H1 (cell line): ENCODE measurements around the gene FMO5. TPM values are rescaled to one million over a fixed set of nuclear protein-coding genes. Genes with fewer than 3 reads are reported as not detected.

Experiments
- CTCF ChIA-PET: fragments of 300-600 bp; sonication (Branson Sonifier 250); formaldehyde crosslinking; loops from one replicate; lab custom pipeline; 2021; ENCODE audit not compliant: partially characterized antibody; lab: Charles Lee
- POLR2A ChIA-PET: fragments of 300-600 bp; sonication (Branson Sonifier 250); formaldehyde crosslinking; loops from one replicate; lab custom pipeline; 2021; ENCODE audit warnings: inconsistent platforms; ENCODE audit not compliant: partially characterized antibody; lab: Charles Lee
- DNase-seq, 2 experiments: peaks; one replicate each; pipeline versions ENCODE4 v3.0.0 to v3.0.0-alpha.2; 2010 to 2022; ENCODE audit warnings: low spot score in 2 of 2, low read depth in 1 of 2, mixed read lengths in 1 of 2
- FAIRE-seq: peaks from 2 replicates; lab custom pipeline; 2011; peaks lifted over from hg19 to GRCh38; lab: Jason Lieb, UNC
- H2AFZ ChIP-seq: 2 replicates; pipeline ENCODE4 v1.8.1; 2012; ENCODE audit warnings: low read length, inconsistent platforms
- H2AK5ac ChIP-seq: 2 replicates; pipeline ENCODE4 v1.6.1; 2013; ENCODE audit warnings: low read depth, low read length
- H2BK120ac ChIP-seq: replicated peaks from 2 replicates; pipeline ENCODE3; 2013; ENCODE audit warnings: low read depth, low read length, inconsistent platforms
- H2BK12ac ChIP-seq: 2 replicates; pipeline ENCODE4 v1.6.1; 2013; ENCODE audit warnings: low read depth, low read length
- H2BK15ac ChIP-seq: 2 replicates; pipeline ENCODE4 v1.6.1; 2013; ENCODE audit warnings: low read length
- H2BK20ac ChIP-seq: 2 replicates; pipeline ENCODE4 v1.6.1; 2013; ENCODE audit warnings: low read length
- H2BK5ac ChIP-seq: 2 replicates; pipeline ENCODE4 v1.6.1; 2013; ENCODE audit warnings: low read depth, low read length
- H3K14ac ChIP-seq: 2 replicates; pipeline ENCODE4 v1.6.1; 2013; ENCODE audit warnings: inconsistent platforms; ENCODE audit not compliant: insufficient read length
- H3K18ac ChIP-seq: 2 replicates; pipeline ENCODE4 v1.6.1; 2013; ENCODE audit warnings: low read length; ENCODE audit errors: extremely low read depth
- H3K23ac ChIP-seq: 2 replicates; pipeline ENCODE4 v1.6.1; 2013; ENCODE audit warnings: inconsistent platforms; ENCODE audit not compliant: insufficient read length
- H3K23me2 ChIP-seq: 2 replicates; pipeline ENCODE4 v1.6.1; 2013; ENCODE audit warnings: low read depth, low read length
- H3K27ac ChIP-seq: 2 replicates; pipeline ENCODE4 v1.6.1; 2011; ENCODE audit warnings: low read depth, low read length, inconsistent platforms
- H3K27me3 ChIP-seq, 4 experiments: replicated peaks in 1 of 4; 1 replicate in 1 of 4; 2 replicates in 3 of 4; pipeline versions ENCODE4 v1.6.1 to v1.8.1; 2011 to 2013; ENCODE audit warnings: low read length in 3 of 4, mild to moderate bottlenecking in 3 of 4, inconsistent platforms in 2 of 4, mixed read lengths in 2 of 4, moderate library complexity in 1 of 4; ENCODE audit not compliant: control insufficient read depth in 3 of 4, insufficient read depth in 3 of 4; ENCODE audit errors: extremely low read depth in 1 of 4
- H3K36me3 ChIP-seq, 4 experiments: 2 replicates each; pipeline versions ENCODE4 v1.6.1 to v1.8.1; 2011 to 2013; ENCODE audit warnings: mild to moderate bottlenecking in 4 of 4, low read length in 3 of 4, moderate library complexity in 2 of 4, control low read depth in 1 of 4, inconsistent platforms in 1 of 4; ENCODE audit not compliant: insufficient read depth in 4 of 4, control insufficient read depth in 2 of 4
- H3K4ac ChIP-seq: replicated peaks from 2 replicates; pipeline ENCODE3; 2013; ENCODE audit warnings: low read length, low read depth, mixed read lengths, inconsistent platforms; ENCODE audit not compliant: insufficient read length
- H3K4me1 ChIP-seq, 4 experiments: replicated peaks in 1 of 4; 1 replicate in 1 of 4; 2 replicates in 3 of 4; pipeline versions ENCODE4 v1.6.1 to v1.8.1; 2011 to 2013; ENCODE audit warnings: low read length in 3 of 4, inconsistent platforms in 2 of 4, mixed read lengths in 1 of 4; ENCODE audit not compliant: insufficient read depth in 4 of 4, control insufficient read depth in 3 of 4
- H3K4me2 ChIP-seq, 2 experiments: 2 replicates each; pipeline versions ENCODE4 v1.6.1 to v1.8.1; 2011 to 2013; ENCODE audit warnings: low read depth in 2 of 2, low read length in 2 of 2, control low read depth in 1 of 2, inconsistent platforms in 1 of 2, mild to moderate bottlenecking in 1 of 2; ENCODE audit not compliant: insufficient read depth in 1 of 2
- H3K4me3 ChIP-seq, 4 experiments: fragments of 200-600, 300-600 bp in 1 of 4; sonication (generic), shearing (Covaris generic), sonication (Bioruptor Twin) in 1 of 4; 2 replicates each; pipeline versions ENCODE4 v1.5.1 to v1.8.1; 2011 to 2016; ENCODE audit warnings: low read length in 4 of 4, low read depth in 3 of 4, control low read depth in 2 of 4, inconsistent platforms in 2 of 4, mild to moderate bottlenecking in 2 of 4, mixed read lengths in 1 of 4, moderate library complexity in 1 of 4; ENCODE audit not compliant: insufficient read depth in 2 of 4; ENCODE audit errors: extremely low read depth in 1 of 4
- H3K56ac ChIP-seq: replicated peaks from 2 replicates; pipeline ENCODE3; 2013; ENCODE audit warnings: low read depth, mild to moderate bottlenecking, mixed read lengths, low read length, inconsistent platforms; ENCODE audit not compliant: insufficient read length
- H3K79me1 ChIP-seq: 2 replicates; pipeline ENCODE4 v1.6.1; 2013; ENCODE audit warnings: low read depth, low read length, control low read depth
- H3K79me2 ChIP-seq, 2 experiments: 2 replicates each; pipeline versions ENCODE4 v1.6.1 to v1.8.1; 2012 to 2013; ENCODE audit warnings: low read length in 2 of 2, mild to moderate bottlenecking in 2 of 2, inconsistent platforms in 1 of 2; ENCODE audit not compliant: insufficient read depth in 2 of 2, control insufficient read depth in 1 of 2
- H3K9ac ChIP-seq, 4 experiments: replicated peaks in 1 of 4; 1 replicate in 1 of 4; 2 replicates in 3 of 4; pipeline versions ENCODE4 v1.6.1 to v1.8.1; 2011 to 2013; ENCODE audit warnings: low read depth in 3 of 4, low read length in 3 of 4, control low read depth in 2 of 4, mild to moderate bottlenecking in 2 of 4, moderate library complexity in 2 of 4, inconsistent platforms in 1 of 4; ENCODE audit errors: extremely low read depth in 1 of 4
- H3K9me3 ChIP-seq, 2 experiments: 2 replicates each; pipeline versions ENCODE4 v1.6.1 to v1.8.1; 2012 to 2013; ENCODE audit warnings: mild to moderate bottlenecking in 2 of 2, moderate library complexity in 2 of 2, control low read depth in 1 of 2, inconsistent platforms in 1 of 2, low read depth in 1 of 2, low read length in 1 of 2, mixed read lengths in 1 of 2; ENCODE audit not compliant: insufficient read depth in 2 of 2
- H4K20me1 ChIP-seq, 2 experiments: replicated peaks in 1 of 2; 2 replicates each; pipeline versions ENCODE3 to v1.8.1; 2011 to 2013; ENCODE audit warnings: inconsistent platforms in 2 of 2, low read length in 2 of 2, mild to moderate bottlenecking in 1 of 2; ENCODE audit not compliant: insufficient read depth in 2 of 2, control insufficient read depth in 1 of 2
- H4K5ac ChIP-seq: 2 replicates; pipeline ENCODE4 v1.6.1; 2013; ENCODE audit warnings: low read length, low read depth, mixed read lengths, inconsistent platforms; ENCODE audit not compliant: insufficient read length
- H4K8ac ChIP-seq: 2 replicates; pipeline ENCODE4 v1.8.0; 2013; ENCODE audit warnings: mild to moderate bottlenecking, moderate library complexity, low read length, inconsistent platforms; ENCODE audit not compliant: insufficient read depth; ENCODE audit errors: extremely low read depth
- H4K91ac ChIP-seq: replicated peaks from 2 replicates; pipeline ENCODE3; 2013; ENCODE audit warnings: low read length, mixed read lengths, inconsistent platforms; ENCODE audit not compliant: insufficient read length
- CBX5 ChIP-seq: fragments of 300-800, 300-1000 bp; sonication (generic); IDR thresholded peaks from 2 replicates; pipeline ENCODE4 v1.7.1; 2016; ENCODE audit warnings: antibody characterized with exemption, low read length, low read depth
- CTCF ChIP-seq, 3 experiments: IDR thresholded peaks; 1 replicate in 2 of 3; 2 replicates in 1 of 3; pipeline versions ENCODE4 v1.5.1 to v1.6.1; 2011; ENCODE audit warnings: low read length in 3 of 3, mild to moderate bottlenecking in 3 of 3, inconsistent platforms in 2 of 3, low read depth in 1 of 3, moderate library complexity in 1 of 3; ENCODE audit not compliant: insufficient read depth in 1 of 3; ENCODE audit errors: control extremely low read depth in 1 of 3
- POU5F1 ChIP-seq: IDR thresholded peaks from 2 replicates; pipeline ENCODE4 v1.6.1; 2011; ENCODE audit warnings: low read depth, mild to moderate bottlenecking, low read length, moderate library complexity
- WGBS, 2 experiments: shearing (Covaris generic) in 1 of 2; methylation state at CpG; one replicate each; pipeline versions ENCODE4 v1.1.6 to v1.1.7; 2013 to 2015; ENCODE audit warnings: low lambda C conversion rate in 2 of 2, mixed read lengths in 2 of 2, inconsistent platforms in 1 of 2, low coverage in 1 of 2, missing lambda C conversion rate in 1 of 2; ENCODE audit not compliant: insufficient replicate concordance in 2 of 2, insufficient coverage in 1 of 2, insufficient read length in 1 of 2; ENCODE audit errors: extremely low coverage in 1 of 2, missing lambda C conversion rate in 1 of 2; 5-methylcytosine and 5-hydroxymethylcytosine counted together
- polyA plus RNA-seq, 7 experiments: library from polyadenylated mRNA; depleted of rRNA in 3 of 7; stranded (reverse) in 5 of 7; unstranded in 2 of 7; fragments of >200 nt in 5 of 7; fragments of 200-250 nt in 2 of 7; gene quantifications; 1 replicate in 5 of 7; 2 replicates in 1 of 7; 4 replicates in 1 of 7; pipeline versions ENCODE4 v1.2.1 to v1.2.3, GENCODE V29; 2011 to 2013; ENCODE audit warnings: missing spikeins in 2 of 7, mixed read lengths in 2 of 7
- total RNA-seq: library from RNA; stranded (reverse); fragmentation: NEBNext Ultra II Directional; extraction: Animal tissue kit (Norgen Biotek cat#: 25700); gene quantifications from 2 replicates; pipeline ENCODE4 v1.2.1, GENCODE V29; 2021

The FMO5 gene
- total and polyA plus RNA-seq, 2 of the 8 experiments (the other 6 are each of a cell fraction or from before 2014, with no cell fraction given), result 0.27 to 0.34 TPM

GRCh38 chr1:147218606-147219005, 6.5 kb downstream of the FMO5 start:
- no peaks in the 10 kb centered on the region for H3K79me1 ChIP-seq
- H2AK5ac ChIP-seq, result no peak overlapping the region
- H3K79me2 ChIP-seq, result no peaks in the 10 kb centered on the region
- no peaks in the 10 kb centered on the region for H3K9me3 ChIP-seq
- DNase-seq (no peak), FAIRE-seq (no peak)
- H2BK20ac ChIP-seq, result no peak overlapping the region
- WGBS, 2 experiments, result 61% methylated on average over 3 of the region's 3 CpGs; no CpG with 5 or more reads in 1 of the 2 experiments
- TF ChIP-seq CTCF (IDR thresholded peaks at IDR 0.05; ENCODE audit: control extremely low read depth in 1 of 3, insufficient read depth in 1 of 3, low read depth in 1 of 3, low read length in 3 of 3) (no peak), POU5F1 (no peak), CBX5 (no peak)
- no peak overlapping the region for H2BK12ac ChIP-seq
- H3K9ac ChIP-seq, result no peak overlapping the region
- peaks cover 0 to 1% (median under 1%) of the 10 kb centered on the region in 4 experiments; a peak in 3 of 7 replicates for H3K4me1 ChIP-seq
- no peak overlapping the region for H3K4me2 ChIP-seq
- H4K91ac ChIP-seq, result no peak overlapping the region
- H2AFZ ChIP-seq, result no peak overlapping the region
- no peak overlapping the region for H4K5ac ChIP-seq
- H2BK120ac ChIP-seq, result no peak overlapping the region
- no peaks in the 10 kb centered on the region for H3K23me2 ChIP-seq
- no peak overlapping the region for H3K4me3 ChIP-seq
- ChIA-PET POLR2A (no interaction called here), CTCF (no interaction called here)
- H4K20me1 ChIP-seq, result no peaks in the 10 kb centered on the region
- H3K4ac ChIP-seq, result no peak overlapping the region
- no peak overlapping the region for H3K18ac ChIP-seq
- H3K27me3 ChIP-seq, result no peaks in the 10 kb centered on the region; a peak in 1 of 7 replicates
- no peaks in the 10 kb centered on the region for H3K36me3 ChIP-seq
- H2BK5ac ChIP-seq, result no peak overlapping the region
- no peak overlapping the region for H3K14ac ChIP-seq
- H3K56ac ChIP-seq, result no peak overlapping the region
- H4K8ac ChIP-seq, result no peak overlapping the region
- H2BK15ac ChIP-seq, result no peak overlapping the region
- H3K27ac ChIP-seq, result no peak overlapping the region
- H3K23ac ChIP-seq, result no peak overlapping the region
